Mammary epithelial cell (primary cell): ENCODE data around the gene MPHOSPH9.

Experiments
- EZH2 ChIP-seq: IDR thresholded peaks from 2 replicates; pipeline ENCODE4 v1.6.1; 2012; ENCODE audit warnings: low read length, inconsistent platforms, borderline replicate concordance
- TF ChIP-seq, protein P1 (sequence below), 2 donors: IDR thresholded peaks in 1 of 2; conservative IDR thresholded peaks in 1 of 2; 2 replicates each; pipeline ENCODE4 v1.5.1; 2011 to 2012; ENCODE audit warnings: inconsistent platforms in 2 of 2, low read length in 2 of 2, mild to moderate bottlenecking in 2 of 2, control low read depth in 1 of 2, low read depth in 1 of 2; ENCODE audit not compliant: insufficient read depth in 1 of 2; ENCODE audit errors: extremely low read depth in 1 of 2

DNA sequence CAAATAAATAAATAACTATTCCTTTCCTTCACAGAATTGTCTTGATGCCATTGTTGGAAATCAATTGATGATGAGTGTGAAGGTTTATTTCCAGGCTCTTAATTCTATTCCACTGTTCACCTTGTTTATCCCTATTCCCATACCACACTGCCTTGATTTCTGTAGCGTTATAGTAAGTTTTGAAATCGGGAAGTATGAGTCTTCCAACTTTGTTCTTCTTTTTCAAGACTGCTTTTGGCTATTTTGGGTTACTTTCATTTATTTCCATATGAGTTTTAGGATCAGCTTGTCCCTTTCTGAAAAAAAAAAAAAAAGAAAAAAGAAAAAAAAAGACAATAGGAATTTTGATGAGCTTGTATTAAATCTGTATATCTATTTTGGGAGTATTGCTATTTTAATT is 48.0 kb upstream of the MPHOSPH9 start:
- TF ChIP-seq, protein P1, sequence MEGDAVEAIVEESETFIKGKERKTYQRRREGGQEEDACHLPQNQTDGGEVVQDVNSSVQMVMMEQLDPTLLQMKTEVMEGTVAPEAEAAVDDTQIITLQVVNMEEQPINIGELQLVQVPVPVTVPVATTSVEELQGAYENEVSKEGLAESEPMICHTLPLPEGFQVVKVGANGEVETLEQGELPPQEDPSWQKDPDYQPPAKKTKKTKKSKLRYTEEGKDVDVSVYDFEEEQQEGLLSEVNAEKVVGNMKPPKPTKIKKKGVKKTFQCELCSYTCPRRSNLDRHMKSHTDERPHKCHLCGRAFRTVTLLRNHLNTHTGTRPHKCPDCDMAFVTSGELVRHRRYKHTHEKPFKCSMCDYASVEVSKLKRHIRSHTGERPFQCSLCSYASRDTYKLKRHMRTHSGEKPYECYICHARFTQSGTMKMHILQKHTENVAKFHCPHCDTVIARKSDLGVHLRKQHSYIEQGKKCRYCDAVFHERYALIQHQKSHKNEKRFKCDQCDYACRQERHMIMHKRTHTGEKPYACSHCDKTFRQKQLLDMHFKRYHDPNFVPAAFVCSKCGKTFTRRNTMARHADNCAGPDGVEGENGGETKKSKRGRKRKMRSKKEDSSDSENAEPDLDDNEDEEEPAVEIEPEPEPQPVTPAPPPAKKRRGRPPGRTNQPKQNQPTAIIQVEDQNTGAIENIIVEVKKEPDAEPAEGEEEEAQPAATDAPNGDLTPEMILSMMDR (conservative IDR thresholded peaks at IDR 0.05 in 1 of 2, IDR thresholded peaks at IDR 0.05 in 1 of 2; ENCODE audit: extremely low read depth in 1 of 2, insufficient read depth in 1 of 2, low read depth in 1 of 2, low read length in 2 of 2): no peak
- no peak for TF ChIP-seq EZH2
